Stimulated activated CD4-positive, alpha-beta T cell treated with anti-CD3 and anti-CD28 coated beads, Interleukin-4, amount 100 ng/mL, for 48 hours (primary cell): ENCODE results near the gene LINGO3.

ENCODE experiments used
- DNase-seq, 2 donors: peaks; one replicate each; pipeline ENCODE4 v3.0.0-alpha.2; 2020; ENCODE audit warnings: low read depth in 2 of 2

The LINGO3 gene

DNA sequence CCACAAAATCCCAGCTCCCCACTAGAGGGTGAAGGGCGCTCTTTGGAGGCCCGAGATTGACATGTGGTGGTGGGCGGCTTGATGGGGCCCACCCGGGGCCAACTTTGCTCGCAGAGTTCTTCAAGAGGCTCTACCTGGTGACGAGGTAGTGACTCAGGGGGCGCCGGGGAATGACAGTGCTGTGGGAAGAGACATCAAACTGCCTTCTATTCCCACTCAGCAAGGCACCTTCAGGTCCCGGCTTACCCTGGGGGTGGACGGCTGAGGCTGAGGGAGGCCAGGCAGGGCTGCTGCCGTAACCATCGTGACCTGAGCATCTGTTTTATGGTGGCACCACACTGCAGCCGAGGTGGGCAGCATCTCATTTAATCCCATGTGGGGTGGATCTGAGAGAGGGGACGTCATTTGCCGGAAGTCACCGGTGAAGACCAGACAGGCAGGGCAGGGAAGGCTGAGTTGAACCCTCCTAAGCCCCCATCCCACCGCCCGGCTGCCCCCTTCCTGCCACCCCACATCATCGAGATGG lies 1.6 kb downstream of the LINGO3 start:
- no peak for DNase-seq

GRCh38 chr19:2305452-2306280 lies 2.3 kb downstream of the LINGO3 start:
- DNase-seq: no peak

DNA sequence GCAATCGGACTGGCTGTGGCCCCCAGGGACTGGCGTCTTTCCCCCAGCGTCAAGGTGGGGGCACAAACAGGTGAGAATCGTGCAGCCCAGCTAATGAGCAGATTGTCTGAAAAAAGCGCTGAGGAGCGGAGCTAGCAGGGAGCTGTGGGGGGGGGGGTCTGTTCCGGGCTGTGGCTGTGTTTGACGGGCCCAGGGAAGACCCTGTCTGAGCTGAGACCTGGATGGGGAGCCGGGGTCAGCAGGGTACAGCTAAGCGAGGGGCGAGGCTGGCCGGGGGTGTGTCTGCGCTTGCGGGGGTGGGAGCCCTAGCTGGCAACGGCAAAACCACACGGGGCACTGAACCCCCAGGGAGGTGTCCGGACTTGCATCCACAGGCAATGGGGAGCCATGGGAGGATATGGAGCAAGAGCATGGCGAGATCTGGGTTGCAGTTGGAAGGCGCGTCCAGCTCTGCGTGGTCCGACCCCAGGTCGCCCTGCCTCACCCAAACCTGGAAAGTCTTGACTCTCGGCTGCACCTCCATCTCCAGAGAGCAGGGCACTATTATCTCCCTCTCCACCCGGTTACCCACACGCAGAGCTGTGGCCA lies 4.6 kb downstream of the LINGO3 start:
- DNase-seq: no peak

GRCh38 chr19:2302319-2303210 lies 5.4 kb downstream of the LINGO3 start:
- no peak for DNase-seq

DNA sequence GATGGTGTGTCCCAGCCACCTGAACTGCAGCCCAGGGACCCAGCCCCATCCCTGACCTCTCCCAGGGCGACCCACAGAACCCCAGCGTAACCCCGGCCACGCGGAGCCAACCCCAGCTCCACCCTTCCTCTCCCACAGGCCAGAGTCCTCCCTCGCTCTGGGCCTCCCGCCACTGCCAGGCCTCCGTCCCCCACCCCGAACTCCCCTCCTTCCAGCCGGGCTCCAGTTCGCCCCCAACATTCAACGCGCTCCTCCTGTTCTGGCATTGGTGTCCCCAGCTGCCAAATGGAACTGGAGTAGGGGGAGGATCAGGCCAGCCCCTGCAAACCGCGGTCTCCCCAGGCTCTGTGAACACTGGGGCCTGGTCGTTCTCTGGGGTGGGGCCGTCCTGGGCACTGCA lies 7.4 kb downstream of the LINGO3 start:
- DNase-seq: no peak

GRCh38 chr19:2296141-2296540 lies 11.8 kb downstream of the LINGO3 start:
- no peak for DNase-seq

DNA sequence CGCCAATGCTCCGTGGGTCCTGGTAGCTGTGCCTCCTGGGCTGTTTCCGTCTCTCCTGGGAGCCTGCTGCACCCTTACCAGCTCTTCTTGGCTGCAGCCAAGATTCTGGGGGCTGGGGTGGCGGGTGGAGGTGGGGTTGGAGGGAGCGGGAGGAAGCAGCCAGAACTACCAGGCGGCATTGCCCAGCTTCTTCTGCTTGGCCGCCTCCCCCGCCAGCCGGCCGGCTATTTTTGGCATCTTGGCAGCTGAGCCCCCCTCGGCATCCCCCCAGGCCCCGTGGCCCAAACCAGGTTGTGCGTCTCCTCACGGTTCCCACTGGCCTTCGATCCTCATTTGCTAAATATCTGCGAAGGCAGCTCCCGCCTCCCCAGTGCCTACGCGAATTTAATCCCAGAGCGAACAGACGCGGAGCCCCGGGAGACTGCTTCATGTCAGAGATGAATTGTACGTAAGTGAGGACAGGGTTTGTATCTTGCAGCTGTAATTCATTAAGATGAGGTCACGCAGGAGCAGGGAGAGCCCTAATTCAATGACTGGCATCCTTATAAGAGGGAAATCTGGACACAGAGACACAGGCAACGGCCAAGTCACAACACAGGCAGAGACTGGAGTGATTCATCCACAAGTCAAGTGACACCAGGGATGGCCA lies 13.1 kb downstream of the LINGO3 start:
- DNase-seq: no peak

- no peak for DNase-seq
These were observed 16.7 kb downstream of the LINGO3 start for GRCh38 chr19:2291185-2291751.

DNA sequence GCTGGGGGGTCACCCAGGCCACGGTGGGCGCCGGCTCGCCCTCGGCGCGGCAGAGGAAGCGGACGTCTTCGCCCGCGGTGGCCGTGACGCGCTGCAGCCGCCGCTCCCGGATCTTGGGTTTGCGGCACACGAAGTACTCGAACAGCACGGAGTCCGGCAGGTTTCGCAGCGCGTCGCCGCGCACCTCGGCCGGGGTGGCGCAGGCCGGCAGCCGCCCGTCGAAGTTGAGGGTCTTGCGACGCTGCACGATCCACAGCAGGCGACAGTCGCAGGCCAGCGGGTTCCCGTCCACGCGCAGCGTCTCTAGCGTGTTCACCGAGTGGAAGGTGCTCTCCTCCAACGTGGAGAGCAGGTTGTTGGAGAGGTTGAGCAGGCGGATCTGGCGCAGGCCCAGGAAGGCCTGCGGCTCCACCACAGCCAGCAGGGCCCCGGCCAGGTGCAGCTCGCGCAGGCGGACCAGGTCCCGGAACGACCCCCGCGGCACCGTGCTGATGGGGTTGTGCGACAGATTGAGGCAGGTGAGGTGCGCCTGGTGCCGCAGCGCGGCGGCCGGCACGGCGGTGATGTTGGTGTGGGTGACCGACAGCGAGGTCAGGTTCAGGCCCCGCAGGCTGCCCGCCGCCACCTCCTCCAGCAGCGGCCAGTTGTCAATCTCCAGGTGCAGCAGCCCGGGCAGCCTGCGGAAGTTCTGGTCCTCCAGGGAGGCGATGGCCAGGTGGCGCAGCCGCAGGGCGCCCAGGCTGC lies 17.3 kb downstream of the LINGO3 start:
- DNase-seq: no peak

- no peak for DNase-seq
These were observed 18.1 kb downstream of the LINGO3 start for GRCh38 chr19:2289714-2290435.

DNA sequence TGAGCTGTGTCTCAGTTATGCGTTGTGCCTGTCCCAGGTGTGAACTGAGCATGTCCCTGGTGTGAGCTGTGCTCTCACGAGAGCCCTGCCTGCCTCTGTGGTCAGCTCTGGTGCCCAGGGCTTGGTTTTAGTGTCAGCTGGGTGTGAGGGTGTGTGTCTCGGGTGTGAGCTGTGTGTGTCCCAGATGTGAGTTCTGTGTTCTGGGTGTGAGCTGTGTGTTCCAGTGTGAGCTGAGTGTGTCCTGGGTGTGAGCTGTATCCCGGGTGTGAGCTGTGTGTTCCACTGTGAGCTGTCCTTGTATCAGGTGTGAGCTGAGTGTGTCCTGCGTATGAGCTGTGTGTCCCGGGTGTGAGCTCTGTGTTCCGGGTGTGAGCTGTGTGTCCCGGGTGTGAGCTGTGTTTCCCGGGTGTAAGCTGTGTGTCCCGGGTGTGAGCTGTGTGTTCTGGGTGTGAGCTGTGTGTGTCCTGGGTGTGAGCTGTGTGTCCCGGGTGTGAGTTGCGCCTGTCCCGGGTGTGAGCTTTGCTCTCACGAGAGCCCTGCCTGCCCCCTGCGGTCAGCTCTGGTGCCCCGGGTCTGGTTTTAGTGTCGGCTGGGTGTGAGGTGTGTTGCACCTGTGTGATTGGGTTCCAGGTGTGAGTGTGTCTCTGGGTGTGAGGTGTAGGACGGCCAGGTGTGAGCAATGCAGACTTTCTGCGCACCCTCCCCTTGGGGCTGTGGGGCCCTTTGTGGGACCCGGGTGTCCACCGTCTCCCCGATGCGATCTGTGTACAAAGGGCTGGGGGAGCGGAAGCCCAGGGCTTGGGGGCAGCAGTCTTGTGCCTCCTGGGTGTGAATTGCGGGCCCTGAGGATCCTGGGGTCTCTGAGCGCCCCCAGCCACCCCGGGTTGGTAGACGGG lies 18.9 kb downstream of the LINGO3 start:
- no peak for DNase-seq

DNA sequence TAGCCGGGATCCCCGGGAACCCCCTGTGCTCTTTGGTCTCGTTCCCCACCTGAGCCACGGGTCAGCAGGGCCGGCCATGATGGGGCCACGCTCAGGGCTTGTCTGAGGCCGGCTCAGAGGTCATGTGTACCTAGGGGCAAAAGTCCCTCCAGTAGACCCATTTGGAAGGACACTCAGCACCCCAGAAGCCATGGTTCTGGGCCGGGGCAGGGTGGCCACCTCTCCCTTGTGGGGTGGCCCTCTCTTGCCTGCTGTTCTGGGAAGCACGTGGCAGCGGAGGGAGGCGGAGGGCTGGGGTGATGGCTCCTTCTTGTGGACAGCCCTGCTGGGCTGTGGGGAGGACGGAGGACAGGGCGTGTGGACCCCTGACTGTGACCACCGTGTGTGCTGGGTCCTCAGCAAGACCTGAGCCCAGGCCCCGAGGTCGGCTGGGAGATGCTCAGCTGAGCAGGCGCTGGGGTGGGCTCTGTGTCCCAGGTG lies 19.6 kb downstream of the LINGO3 start:
- DNase-seq: no peak

- DNase-seq: no peak
These were observed 20.2 kb downstream of the LINGO3 start for GRCh38 chr19:2287585-2288337.

DNA sequence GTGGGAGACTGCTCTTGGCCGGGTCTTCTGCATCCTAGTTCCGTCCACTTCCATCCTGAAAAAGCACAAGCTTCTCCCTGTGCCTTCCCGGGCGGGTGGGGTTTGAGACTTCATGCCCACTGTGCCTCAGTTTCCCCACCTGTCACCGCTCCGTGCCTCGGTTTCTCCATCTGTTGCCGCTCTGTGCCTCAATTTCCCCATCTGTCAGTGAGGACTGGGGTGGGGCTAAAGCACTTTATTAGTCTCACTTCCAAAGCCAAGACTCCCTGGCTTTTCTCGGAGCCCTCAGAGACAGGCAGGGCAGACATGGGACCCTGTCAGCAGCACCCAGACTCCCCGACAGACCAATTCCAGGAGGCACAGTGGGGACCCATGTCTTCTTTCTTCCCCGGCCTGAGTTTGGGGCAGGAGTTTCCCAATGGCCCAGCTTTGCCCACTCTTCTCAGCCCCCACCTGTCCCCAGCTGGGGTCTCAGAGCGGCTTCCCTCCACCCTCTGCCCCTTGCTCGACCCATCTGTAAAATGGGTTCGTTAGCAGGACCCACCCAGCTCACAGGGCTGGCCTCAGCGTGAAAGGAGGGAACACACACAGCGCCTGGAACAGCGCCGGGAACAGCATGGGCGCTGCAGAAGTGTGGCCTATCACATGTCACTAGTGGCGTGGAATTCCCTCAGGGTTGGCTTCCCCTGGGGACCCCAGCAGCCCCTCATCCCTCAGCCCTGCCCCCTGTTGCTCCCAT lies 21.4 kb downstream of the LINGO3 start:
- DNase-seq: no peak

DNA sequence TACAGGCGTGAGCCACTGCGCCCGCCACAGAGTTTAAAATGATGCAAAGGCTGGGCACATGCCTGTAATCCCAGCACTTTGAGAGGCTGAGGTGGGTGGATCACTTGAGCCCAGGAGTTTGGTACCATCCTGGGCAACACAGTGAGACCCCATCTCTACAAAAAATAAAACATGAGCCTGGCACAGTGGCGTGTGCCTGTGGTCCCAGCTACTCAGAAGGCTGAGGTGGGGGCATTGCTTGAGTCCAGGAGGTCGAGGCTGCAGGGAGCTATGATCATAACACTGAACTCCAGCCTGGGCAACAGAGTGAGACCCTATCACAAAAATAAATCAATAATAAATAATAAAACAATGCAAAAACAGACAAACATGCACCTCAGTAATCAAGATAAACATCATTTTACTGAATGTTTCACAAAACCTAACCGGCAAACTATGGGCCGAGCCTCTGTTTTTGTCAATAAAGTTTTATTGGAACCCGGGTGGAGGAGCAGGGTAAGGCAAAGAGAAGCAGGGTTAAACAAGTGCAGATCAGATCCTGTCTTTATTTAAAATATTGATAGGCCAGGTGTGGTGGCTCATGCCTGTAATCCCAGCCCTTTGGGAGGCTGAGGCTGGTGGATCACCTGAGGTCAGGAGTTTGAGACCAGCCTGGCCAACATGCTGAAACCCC lies 24.0 kb downstream of the LINGO3 start:
- DNase-seq: no peak

DNA sequence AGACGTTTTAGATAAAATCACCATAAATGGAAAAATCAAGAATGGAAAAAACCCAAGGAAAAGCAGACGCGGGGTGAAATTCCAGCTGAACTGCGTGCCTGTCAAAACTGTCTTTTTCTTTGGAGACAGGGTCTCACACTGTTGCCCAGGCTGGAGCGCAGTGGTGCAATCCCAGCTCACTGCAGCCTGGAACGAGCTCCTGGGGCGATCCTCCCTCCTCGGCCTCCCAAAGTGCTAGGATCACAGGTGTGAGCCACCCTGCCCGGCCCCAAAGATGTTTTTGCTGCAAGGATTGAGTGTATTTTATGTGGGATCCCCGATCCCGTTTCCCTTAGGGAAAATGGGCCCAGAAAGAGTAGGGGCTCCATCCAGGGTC lies 25.1 kb downstream of the LINGO3 start:
- DNase-seq: no peak
